ENCODE measurements around the gene EXOC6B.

DNA sequence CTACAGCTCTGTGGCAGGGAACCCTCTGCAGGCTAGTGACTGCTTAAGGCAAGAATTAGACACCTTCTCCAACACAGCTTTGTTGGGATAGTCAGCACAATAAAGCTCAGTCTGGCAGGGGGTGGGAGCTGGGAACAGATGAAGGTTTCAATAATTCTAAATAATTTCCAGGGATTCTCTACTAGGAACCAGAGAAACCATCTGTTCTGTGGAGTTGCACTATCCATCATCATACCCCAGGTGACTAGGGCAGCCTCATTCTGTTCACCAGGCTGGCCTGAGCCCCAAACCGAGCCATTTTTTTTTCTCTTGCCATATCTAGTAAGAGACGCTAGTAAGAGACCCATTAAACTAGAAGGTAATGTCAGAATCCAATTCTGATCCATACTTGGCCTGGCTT, 642.4 kb downstream of the EXOC6B start:
- no peak for TF ChIP-seq CTCF (conservative IDR thresholded peaks at IDR 0.05)
- no peak for TF ChIP-seq EZH2 (IDR thresholded peaks at IDR 0.05; ENCODE audit: low read depth)
